ENCODE measurements around the gene FBF1.

GRCh38 chr17:75893305-75894048 is 47.4 kb downstream of the FBF1 start:
- TF ChIP-seq CTCF (IDR thresholded peaks at IDR 0.05; ENCODE audit: poor library complexity, severe bottlenecking): no peak
- TF ChIP-seq EP300 (conservative IDR thresholded peaks at IDR 0.05; ENCODE audit: poor library complexity, severe bottlenecking): no peak
- TF ChIP-seq REST (IDR thresholded peaks at IDR 0.05; ENCODE audit: borderline replicate concordance): no peak
- no peak for TF ChIP-seq TAF1 (IDR thresholded peaks at IDR 0.05; ENCODE audit: low read depth)
